Neuronal stem cell (in vitro differentiated cells): ENCODE data around the gene MS4A3. TPM values are rescaled to one million over a fixed set of nuclear protein-coding genes. Genes with fewer than 3 reads are reported as not detected.
"Not testable (repeated sequence)": the region's sequence is repeated elsewhere in the genome, so short reads cannot be mapped to it uniquely, and the experiment has no call there.

Experiments
- DNase-seq: peaks from one replicate; pipeline ENCODE4 v3.0.0-alpha.2; 2013; ENCODE audit warnings: low spot score
- H2AFZ ChIP-seq: one replicate; pipeline ENCODE4 v1.6.1; 2013; ENCODE audit warnings: mild to moderate bottlenecking, low read length, inconsistent platforms
- H2AK5ac ChIP-seq: 2 replicates; pipeline ENCODE4 v1.6.1; 2013; ENCODE audit warnings: low read depth, mild to moderate bottlenecking, inconsistent platforms, low read length, moderate library complexity, mixed read lengths
- H2BK120ac ChIP-seq: 2 replicates; pipeline ENCODE4 v1.6.1; 2013; ENCODE audit warnings: low read depth, mild to moderate bottlenecking, inconsistent platforms, low read length, moderate library complexity, mixed read lengths
- H2BK12ac ChIP-seq: one replicate; pipeline ENCODE4 v1.6.1; 2013; ENCODE audit warnings: low read length, inconsistent platforms
- H2BK15ac ChIP-seq: 2 replicates; pipeline ENCODE4 v1.6.1; 2013; ENCODE audit warnings: mild to moderate bottlenecking, low read length, inconsistent platforms, mixed read lengths
- H2BK5ac ChIP-seq: one replicate; pipeline ENCODE4 v1.6.1; 2013; ENCODE audit warnings: inconsistent platforms, mild to moderate bottlenecking, low read length, moderate library complexity
- H3K14ac ChIP-seq: one replicate; pipeline ENCODE4 v1.6.1; 2013; ENCODE audit warnings: low read length, inconsistent platforms
- H3K18ac ChIP-seq: 2 replicates; pipeline ENCODE4 v1.6.1; 2013; ENCODE audit warnings: low read length, inconsistent platforms
- H3K23ac ChIP-seq: 2 replicates; pipeline ENCODE4 v1.6.1; 2013; ENCODE audit warnings: low read depth, mild to moderate bottlenecking, mixed read lengths, low read length, inconsistent platforms; ENCODE audit not compliant: poor library complexity
- H3K27ac ChIP-seq: replicated peaks from 3 replicates; pipeline ENCODE4 v1.5.1; 2013; ENCODE audit warnings: low read length, inconsistent platforms
- H3K27me3 ChIP-seq, 3 experiments: 2 replicates each; pipeline ENCODE4 v1.6.1; 2013; ENCODE audit warnings: low read length in 3 of 3, mild to moderate bottlenecking in 2 of 3, inconsistent platforms in 1 of 3, low read depth in 1 of 3, mixed read lengths in 1 of 3, moderate library complexity in 1 of 3; ENCODE audit not compliant: control insufficient read depth in 3 of 3, insufficient read depth in 3 of 3
- H3K36me3 ChIP-seq, 2 donors: replicated peaks in 1 of 2; 2 replicates each; pipeline ENCODE4 v1.6.1; 2013; ENCODE audit warnings: low read length in 2 of 2; ENCODE audit not compliant: control insufficient read depth in 2 of 2, insufficient read depth in 2 of 2
- H3K4ac ChIP-seq: 2 replicates; pipeline ENCODE4 v1.6.1; 2013; ENCODE audit warnings: inconsistent platforms, mild to moderate bottlenecking, low read length, moderate library complexity
- H3K4me1 ChIP-seq, 2 donors: 1 replicate in 1 of 2; 2 replicates in 1 of 2; pipeline ENCODE4 v1.6.1; 2013; ENCODE audit warnings: low read length in 2 of 2, low read depth in 1 of 2; ENCODE audit not compliant: control insufficient read depth in 2 of 2, insufficient read depth in 1 of 2
- H3K4me2 ChIP-seq: one replicate; pipeline ENCODE4 v1.6.1; 2013; ENCODE audit warnings: mild to moderate bottlenecking, low read length, inconsistent platforms; ENCODE audit not compliant: insufficient read depth, poor library complexity, severe bottlenecking
- H3K4me3 ChIP-seq, 2 donors: 2 replicates each; pipeline ENCODE4 v1.5.1; 2013; ENCODE audit warnings: low read length in 2 of 2, mild to moderate bottlenecking in 2 of 2, inconsistent platforms in 1 of 2, moderate library complexity in 1 of 2
- H3K79me1 ChIP-seq: one replicate; pipeline ENCODE4 v1.6.1; 2013; ENCODE audit warnings: low read depth, mild to moderate bottlenecking, inconsistent platforms, low read length, moderate library complexity
- H3K9ac ChIP-seq: one replicate; pipeline ENCODE4 v1.6.1; 2013; ENCODE audit warnings: mild to moderate bottlenecking, low read depth, low read length, inconsistent platforms; ENCODE audit not compliant: poor library complexity
- H3K9me3 ChIP-seq, 2 donors: replicated peaks in 1 of 2; 2 replicates each; pipeline versions ENCODE3 to v1.6.1; 2013; ENCODE audit warnings: low read length in 2 of 2, mild to moderate bottlenecking in 2 of 2, inconsistent platforms in 1 of 2, low read depth in 1 of 2, mixed read lengths in 1 of 2, moderate library complexity in 1 of 2; ENCODE audit not compliant: control insufficient read depth in 2 of 2, insufficient read depth in 1 of 2
- H4K8ac ChIP-seq: one replicate; pipeline ENCODE4 v1.6.1; 2013; ENCODE audit warnings: low read depth, mild to moderate bottlenecking, inconsistent platforms, low read length, moderate library complexity
- H4K91ac ChIP-seq: one replicate; pipeline ENCODE4 v1.6.1; 2013; ENCODE audit warnings: low read length, low read depth, mild to moderate bottlenecking, inconsistent platforms; ENCODE audit not compliant: poor library complexity
- WGBS, 2 donors: extraction: QIAGEN DNeasy Blood & Tissue Kit; methylation state at CpG; one replicate each; pipeline ENCODE4 v1.1.7; 2013; ENCODE audit warnings: missing lambda C conversion rate in 2 of 2, mixed read lengths in 1 of 2; ENCODE audit not compliant: insufficient read length in 2 of 2, insufficient replicate concordance in 1 of 2; ENCODE audit errors: extremely low coverage in 2 of 2; 5-methylcytosine and 5-hydroxymethylcytosine counted together
- polyA plus RNA-seq, 2 experiments: library from polyadenylated mRNA; stranded (reverse); fragments of 200-250 nt; gene quantifications; one replicate each; pipeline ENCODE4 v1.2.3, GENCODE V29; 2013

Gene MS4A3
- not detected for polyA plus RNA-seq (2013, experiment 1 of 2)
- not detected for polyA plus RNA-seq (2013, experiment 2 of 2)

GRCh38 chr11:60056349-60056969 is at the start of gene MS4A3:
Gene MS4A3, plus strand, starts transcription at chr11:60056665. Its CDS starts 4,496 bp downstream, at chr11:60061161.
- no CpG with 5 or more reads among the region's 8 CpGs for whole genome bisulfite sequencing, 2 donors
- no peak within 1 kb of the TSS for H4K91ac ChIP-seq
- H3K14ac ChIP-seq: no peak within 1 kb of the TSS
- H2BK12ac ChIP-seq: no peak within 1 kb of the TSS
- no peaks in the 10 kb centered on the region for H3K27me3 ChIP-seq
- no peak for DNase-seq
- H3K9me3 ChIP-seq: peaks cover 0 to 1% of the 10 kb centered on the region in 2 donors
- no peak within 1 kb of the TSS for H2BK5ac ChIP-seq
- H2AK5ac ChIP-seq: no peak within 1 kb of the TSS
- H3K18ac ChIP-seq: no peak within 1 kb of the TSS
- H3K4ac ChIP-seq: no peak within 1 kb of the TSS
- no peak within 1 kb of the TSS for H3K4me3 ChIP-seq
- H4K8ac ChIP-seq: no peak within 1 kb of the TSS
- H3K9ac ChIP-seq: no peak within 1 kb of the TSS
- no peaks in the 10 kb centered on the region for H3K4me1 ChIP-seq
- H3K27ac ChIP-seq: no peak within 1 kb of the TSS
- no peak within 1 kb of the TSS for H2AFZ ChIP-seq
- H3K23ac ChIP-seq: no peak within 1 kb of the TSS
- no peak within 1 kb of the TSS for H2BK15ac ChIP-seq
- no peaks in the 10 kb centered on the region for H3K36me3 ChIP-seq
- no peak within 1 kb of the TSS for H3K4me2 ChIP-seq
- no peak within 1 kb of the TSS for H2BK120ac ChIP-seq
- no peaks in the 10 kb centered on the region for H3K79me1 ChIP-seq

GRCh38 chr11:60016881-60017280 is 39.6 kb upstream of the MS4A3 start, which contains the start of gene OOSP4B:
Gene OOSP4B, plus strand, starts transcription at chr11:60017181.
- Histone ChIP-seq H2AFZ (no peak within 1 kb of the TSS), H3K9me3 (no peaks in the 10 kb centered on the region), H3K4me2 (no peak within 1 kb of the TSS), H3K23ac (no peak within 1 kb of the TSS), H2BK12ac (no peak within 1 kb of the TSS), H3K4me3 (peak within 1 kb of the TSS in 1 of 2 donors; percentile 52), H3K18ac (no peak within 1 kb of the TSS), H3K79me1 (no peaks in the 10 kb centered on the region), H3K27me3 (no peaks in the 10 kb centered on the region), H3K27ac (no peak within 1 kb of the TSS), H2BK15ac (no peak within 1 kb of the TSS), H2BK5ac (no peak within 1 kb of the TSS), H4K91ac (no peak within 1 kb of the TSS), H4K8ac (no peak within 1 kb of the TSS), H3K4ac (no peak within 1 kb of the TSS), H3K9ac (no peak within 1 kb of the TSS), H2AK5ac (no peak within 1 kb of the TSS), H3K36me3 (no peaks in the 10 kb centered on the region), H3K14ac (no peak within 1 kb of the TSS), H2BK120ac (no peak within 1 kb of the TSS), H3K4me1 (no peaks in the 10 kb centered on the region)
- no CpG with 5 or more reads among the region's 1 CpG for WGBS, 2 donors
- no peak for DNase-seq

GRCh38 chr11:60018058-60018457 is 38.4 kb upstream of the MS4A3 start:
- H3K9ac ChIP-seq: no peak overlapping the region
- no peak overlapping the region for H4K8ac ChIP-seq
- no peak overlapping the region for H3K4ac ChIP-seq
- WGBS, 2 donors: no CpG with 5 or more reads among the region's 8 CpGs
- no peak overlapping the region for H3K4me3 ChIP-seq
- H3K9me3 ChIP-seq: no peaks in the 10 kb centered on the region
- no peak overlapping the region for H3K27ac ChIP-seq
- no peak overlapping the region for H3K4me2 ChIP-seq
- no peak overlapping the region for H3K23ac ChIP-seq
- H4K91ac ChIP-seq: no peak overlapping the region
- no peak overlapping the region for H2AFZ ChIP-seq
- no peak overlapping the region for H2BK5ac ChIP-seq
- no peak overlapping the region for H2BK120ac ChIP-seq
- no peak overlapping the region for H3K18ac ChIP-seq
- no peak overlapping the region for H3K14ac ChIP-seq
- no peaks in the 10 kb centered on the region for H3K36me3 ChIP-seq
- H3K4me1 ChIP-seq: no peaks in the 10 kb centered on the region
- H3K27me3 ChIP-seq: no peaks in the 10 kb centered on the region
- no peak overlapping the region for H2BK15ac ChIP-seq
- DNase-seq: no peak
- no peaks in the 10 kb centered on the region for H3K79me1 ChIP-seq
- no peak overlapping the region for H2AK5ac ChIP-seq
- no peak overlapping the region for H2BK12ac ChIP-seq

GRCh38 chr11:60020376-60020775 is 36.1 kb upstream of the MS4A3 start:
- not testable (repeated sequence) for H2AK5ac ChIP-seq, H2BK12ac ChIP-seq, H3K27me3 ChIP-seq, H3K36me3 ChIP-seq, H2BK120ac ChIP-seq, H3K14ac ChIP-seq, H3K79me1 ChIP-seq, H3K27ac ChIP-seq, DNase-seq, H2BK15ac ChIP-seq, H3K23ac ChIP-seq, H3K4me1 ChIP-seq, H3K9me3 ChIP-seq, H3K18ac ChIP-seq, H2AFZ ChIP-seq, H3K4ac ChIP-seq, H4K8ac ChIP-seq, H3K9ac ChIP-seq, H4K91ac ChIP-seq, H3K4me2 ChIP-seq, H3K4me3 ChIP-seq
- WGBS, 2 donors: no CpG with 5 or more reads among the region's 27 CpGs
- peak overlapping the region; percentile 39 for H2BK5ac ChIP-seq
